HEK293T (cell line): Measurements from ENCODE around the gene PHKB.

Experiments
- ARNT ChIP-seq: fragments of 450-650 bp; IDR thresholded peaks from 2 replicates; pipeline ENCODE4 v1.6.1; 2017; ENCODE audit warnings: mild to moderate bottlenecking
- ELF4 ChIP-seq: fragments of 450-650 bp; IDR thresholded peaks from 2 replicates; pipeline ENCODE4 v1.6.1; 2017; ENCODE audit warnings: antibody characterized with exemption
- FOXA1 ChIP-seq: fragments of 450-650 bp; IDR thresholded peaks from 2 replicates; pipeline ENCODE4 v1.6.1; 2016; ENCODE audit warnings: mild to moderate bottlenecking
- FOXK2 ChIP-seq: fragments of 450-650 bp; IDR thresholded peaks from 2 replicates; pipeline ENCODE4 v1.6.1; 2016; ENCODE audit warnings: mild to moderate bottlenecking
- FOXM1 ChIP-seq: fragments of 450-650 bp; IDR thresholded peaks from 2 replicates; pipeline ENCODE4 v1.6.1; 2017; ENCODE audit warnings: mild to moderate bottlenecking, borderline replicate concordance
- NFRKB ChIP-seq: fragments of 450-650 bp; IDR thresholded peaks from 2 replicates; pipeline ENCODE4 v1.6.1; 2016; ENCODE audit warnings: mild to moderate bottlenecking, moderate library complexity
- SP1 ChIP-seq: fragments of 450-650 bp; IDR thresholded peaks from 2 replicates; pipeline ENCODE4 v1.6.1; 2017
- SUZ12 ChIP-seq: fragments of 450-650 bp; IDR thresholded peaks from 2 replicates; pipeline ENCODE4 v1.6.1; 2016; ENCODE audit warnings: mild to moderate bottlenecking
- TARDBP ChIP-seq: fragments of 450-650 bp; IDR thresholded peaks from 2 replicates; pipeline ENCODE4 v1.6.1; 2016
- ZNF384 ChIP-seq: fragments of 450-650 bp; IDR thresholded peaks from 2 replicates; pipeline ENCODE4 v1.6.1; 2016

DNA sequence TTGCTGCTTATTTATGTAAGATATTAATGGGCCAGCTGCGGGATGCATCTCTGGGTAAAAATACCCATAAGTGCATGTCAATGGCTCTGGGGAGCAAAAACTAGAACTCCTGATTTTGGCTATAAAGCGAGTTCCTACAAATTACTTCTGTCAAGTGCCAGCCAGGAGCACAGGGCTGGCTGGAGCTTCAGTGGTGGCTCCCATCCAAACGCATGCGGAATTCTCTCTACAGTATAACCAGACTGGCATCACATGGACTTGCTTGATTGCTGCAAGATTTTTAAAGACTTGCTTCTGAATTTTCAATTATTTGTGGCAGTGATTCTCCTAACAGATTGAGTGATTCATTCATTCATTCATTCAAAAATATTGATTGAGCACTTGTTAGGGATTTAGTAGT, 260.9 kb downstream of the PHKB start:
- TF ChIP-seq SP1 (no peak), TARDBP (no peak), FOXA1 (no peak), FOXK2 (no peak), NFRKB (no peak), ZNF384 (no peak), ARNT (no peak), FOXM1 (no peak), SUZ12 (no peak), ELF4 (no peak)
